Pancreas (tissue), 10 donors: ENCODE data around the gene ACOX3. TPM values are rescaled to one million over a fixed set of nuclear protein-coding genes. Genes with fewer than 3 reads are reported as not detected.

ENCODE experiments used
- ATAC-seq, 4 donors: fragments of 200-7000 bp; cut with Tn5 transposase; one replicate each; pipeline versions ENCODE4 v1.8.0 to v1.9.1; 2020; ENCODE audit warnings: mild to moderate bottlenecking in 4 of 4, moderate library complexity in 4 of 4
- DNase-seq, 6 donors: peaks; one replicate each; pipeline ENCODE4 v3.0.0-alpha.2; 2020
- FAIRE-seq: peaks from 2 replicates; lab custom pipeline; 2012; peaks lifted over from hg19 to GRCh38; lab: Jason Lieb, UNC
- H3K27ac ChIP-seq, 4 donors: fragments of 200-600 bp; sonication (generic); 1 replicate in 3 of 4; 2 replicates in 1 of 4; pipeline versions ENCODE4 v1.5.0 to v1.8.0; 2020
- H3K27me3 ChIP-seq, 4 donors: fragments of 200-600 bp; one replicate each; pipeline ENCODE4 v1.8.0; 2021
- H3K36me3 ChIP-seq, 3 donors: fragments of 200-600 bp; sonication (generic) in 1 of 3; one replicate each; pipeline versions ENCODE4 v1.5.0 to v1.8.0; 2020 to 2021
- H3K4me1 ChIP-seq, 3 donors: fragments of 200-600 bp; one replicate each; pipeline ENCODE4 v1.8.0; 2021
- H3K4me3 ChIP-seq, 4 donors: fragments of 200-600 bp; sonication (generic) in 2 of 4; one replicate each; pipeline versions ENCODE4 v1.5.0 to v1.8.0; 2020 to 2021
- H3K9me3 ChIP-seq, 4 donors: fragments of 200-600 bp; one replicate each; pipeline ENCODE4 v1.8.0; 2021
- WGBS, 2 donors: extraction: QIAGEN DNeasy Blood & Tissue Kit; methylation state at CpG; one replicate each; pipeline ENCODE4 v1.1.7; 2013; 5-methylcytosine and 5-hydroxymethylcytosine counted together
- intact Hi-C, 3 donors: fragments of 100-400 bp; cut with DNase I; formaldehyde crosslinking; loops; one replicate each; pipeline versions ENCODE4 v1.11.1 to v1.14.2; 2022
- polyA plus RNA-seq, 2 donors: library from polyadenylated mRNA; stranded (reverse); fragments of 200-250 nt; gene quantifications; one replicate each; pipeline ENCODE4 v1.2.3, GENCODE V29; 2013
- total RNA-seq, 6 donors: library from RNA; stranded (reverse); fragmentation: NEBNext Ultra II Directional in 4 of 6; extraction: Animal tissue kit (Norgen Biotek cat#: 25700) in 4 of 6; gene quantifications; one replicate each; pipeline versions ENCODE4 v1.2.1 to v1.2.4, GENCODE V29; 2021 to 2023
- TF ChIP-seq, protein P1 (sequence below), 4 donors: fragments of 200-600 bp; sonication (generic) in 3 of 4; IDR thresholded peaks; one replicate each; pipeline versions ENCODE4 v1.5.0 to v1.8.0; 2021; ENCODE audit warnings: antibody characterized with exemption in 4 of 4
- donor health status: healthy with polysubstance abuse.
- donor health status: DM: no; HTN: no; CAD: no; lungs with moderate emphysema.
- donor health status: DM: no; HTN: no; CAD: no.
- donor health status: control.
- donor health status: control.
- donor health status: Bipolar disorder and iron deficiency.
- donor health status: DM: yes; HTN: yes; CAD: no.
- donor health status: DM: no; HTN: no; CAD: no.
- donor health status: DM: no; HTN: no; CAD: no.
- donor health status: DM: yes; HTN: yes; CAD: no.

Gene ACOX3
- total and polyA plus RNA-seq, 8 donors = 16.1 to 24.8 (median 18.6) TPM

DNA sequence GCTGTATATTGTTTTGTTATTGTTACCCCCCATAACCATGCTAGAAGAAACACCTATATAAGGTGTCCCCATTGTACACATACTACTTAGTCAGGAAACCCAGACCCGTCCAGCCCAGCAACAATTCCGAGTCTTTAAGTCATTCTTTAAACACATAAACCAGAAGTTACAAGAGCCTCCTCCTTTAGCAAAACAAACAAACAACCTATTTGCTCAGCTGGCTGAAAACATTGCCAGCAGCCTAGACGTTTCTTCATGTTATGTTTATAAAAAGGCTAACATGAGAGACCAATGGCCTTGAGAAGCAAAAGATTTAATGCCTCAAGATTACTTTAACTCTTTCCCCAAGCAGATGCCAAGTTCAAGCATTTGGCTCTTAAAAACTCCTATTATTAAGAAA is 1.4 kb downstream of the ACOX3 start:
- Histone ChIP-seq H3K27me3 (no peaks in the 10 kb centered on the region), H3K9me3 (no peaks in the 10 kb centered on the region), H3K27ac (peak overlapping the region; percentile 86 to 97 (median 96)), H3K36me3 (no peaks in the 10 kb centered on the region), H3K4me1 (peaks cover 14 to 41% (median 25%) of the 10 kb centered on the region in 3 donors), H3K4me3 (peak overlapping the region in 3 of 4 donors; percentile 64 to 100 (median 99))
- intact Hi-C loops = no loop called here
- 16 to 17% methylated on average over 3 of the region's 3 CpGs for WGBS, 2 donors
- ATAC-seq (peak; percentile 23 to 56 (median 52)), DNase-seq (peak in 4 of 6 donors; percentile 61 to 78 (median 68)), FAIRE-seq (no peak)
- TF ChIP-seq, protein P1, sequence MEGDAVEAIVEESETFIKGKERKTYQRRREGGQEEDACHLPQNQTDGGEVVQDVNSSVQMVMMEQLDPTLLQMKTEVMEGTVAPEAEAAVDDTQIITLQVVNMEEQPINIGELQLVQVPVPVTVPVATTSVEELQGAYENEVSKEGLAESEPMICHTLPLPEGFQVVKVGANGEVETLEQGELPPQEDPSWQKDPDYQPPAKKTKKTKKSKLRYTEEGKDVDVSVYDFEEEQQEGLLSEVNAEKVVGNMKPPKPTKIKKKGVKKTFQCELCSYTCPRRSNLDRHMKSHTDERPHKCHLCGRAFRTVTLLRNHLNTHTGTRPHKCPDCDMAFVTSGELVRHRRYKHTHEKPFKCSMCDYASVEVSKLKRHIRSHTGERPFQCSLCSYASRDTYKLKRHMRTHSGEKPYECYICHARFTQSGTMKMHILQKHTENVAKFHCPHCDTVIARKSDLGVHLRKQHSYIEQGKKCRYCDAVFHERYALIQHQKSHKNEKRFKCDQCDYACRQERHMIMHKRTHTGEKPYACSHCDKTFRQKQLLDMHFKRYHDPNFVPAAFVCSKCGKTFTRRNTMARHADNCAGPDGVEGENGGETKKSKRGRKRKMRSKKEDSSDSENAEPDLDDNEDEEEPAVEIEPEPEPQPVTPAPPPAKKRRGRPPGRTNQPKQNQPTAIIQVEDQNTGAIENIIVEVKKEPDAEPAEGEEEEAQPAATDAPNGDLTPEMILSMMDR (IDR thresholded peaks at IDR 0.05) = no peak

DNA sequence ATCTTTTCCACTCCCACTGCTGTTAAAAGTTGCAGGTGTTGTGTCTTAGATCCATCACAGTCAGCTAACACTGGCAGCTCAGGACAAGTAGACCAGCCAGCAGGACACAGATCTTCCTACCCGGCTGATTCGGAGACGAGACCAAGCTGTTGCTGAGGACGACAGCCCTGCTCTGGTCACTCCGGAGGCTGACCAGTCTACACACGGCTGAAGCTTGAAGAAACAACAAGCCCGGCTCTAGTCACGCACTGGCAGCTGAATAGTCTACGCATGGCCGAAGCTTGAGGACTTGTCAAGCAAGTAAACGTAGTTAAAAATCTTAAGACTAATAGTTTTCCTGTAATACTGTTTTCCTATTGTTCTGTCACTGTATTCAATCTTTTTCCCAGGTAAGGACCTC is 1.8 kb downstream of the ACOX3 start:
- 45 to 47% methylated on average over 11 of the region's 11 CpGs for WGBS, 2 donors
- no peaks in the 10 kb centered on the region for H3K27me3 ChIP-seq
- H3K4me1 ChIP-seq = peaks cover 14 to 41% (median 25%) of the 10 kb centered on the region in 3 donors
- intact Hi-C loops = no loop called here
- TF ChIP-seq, protein P1 (IDR thresholded peaks at IDR 0.05) = no peak
- peak overlapping the region; percentile 86 to 97 (median 96) for H3K27ac ChIP-seq
- H3K36me3 ChIP-seq = no peaks in the 10 kb centered on the region
- FAIRE-seq (no peak), ATAC-seq (peak in 2 of 4 donors; percentile 1 to 16), DNase-seq (no peak)
- H3K9me3 ChIP-seq = no peaks in the 10 kb centered on the region
- peak overlapping the region in 2 of 4 donors; percentile 9 to 64 for H3K4me3 ChIP-seq

DNA sequence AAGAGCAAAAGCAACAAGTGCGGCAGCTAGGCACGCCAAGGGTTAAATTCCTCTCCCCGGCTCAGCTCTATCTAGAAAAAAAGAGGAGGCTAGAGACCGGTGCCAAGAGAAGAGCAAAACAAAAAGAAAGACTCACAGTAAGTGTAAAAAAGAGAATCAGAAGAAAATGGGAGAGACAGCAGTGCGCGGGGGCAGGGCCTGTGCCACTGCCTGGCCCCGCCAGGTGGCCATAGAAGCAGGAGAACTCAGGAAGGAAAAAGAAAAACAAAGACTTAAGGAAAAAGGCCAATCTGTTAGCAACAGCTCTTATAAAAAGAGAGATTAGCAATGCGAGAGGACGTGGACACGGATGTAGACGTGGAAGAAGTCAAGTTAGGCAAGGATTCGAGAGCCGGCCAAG is 3.2 kb downstream of the ACOX3 start:
- no peak for FAIRE-seq
- TF ChIP-seq, protein P1 (IDR thresholded peaks at IDR 0.05) = peak in 2 of 4 donors; percentile 7 to 15
- H3K27ac ChIP-seq = peak overlapping the region; percentile 40 to 97 (median 77)
- H3K4me3 ChIP-seq = peak overlapping the region in 1 of 4 donors; percentile 22
- no peaks in the 10 kb centered on the region for H3K9me3 ChIP-seq
- H3K36me3 ChIP-seq = no peaks in the 10 kb centered on the region
- peaks cover 14 to 32% (median 18%) of the 10 kb centered on the region in 3 donors for H3K4me1 ChIP-seq
- no peaks in the 10 kb centered on the region for H3K27me3 ChIP-seq
- intact Hi-C loops = no loop called here
- DNase-seq = no peak
- 25 to 35% methylated on average over 13 of the region's 13 CpGs for WGBS, 2 donors
- peak in 2 of 4 donors; percentile 14 to 31 for ATAC-seq

DNA sequence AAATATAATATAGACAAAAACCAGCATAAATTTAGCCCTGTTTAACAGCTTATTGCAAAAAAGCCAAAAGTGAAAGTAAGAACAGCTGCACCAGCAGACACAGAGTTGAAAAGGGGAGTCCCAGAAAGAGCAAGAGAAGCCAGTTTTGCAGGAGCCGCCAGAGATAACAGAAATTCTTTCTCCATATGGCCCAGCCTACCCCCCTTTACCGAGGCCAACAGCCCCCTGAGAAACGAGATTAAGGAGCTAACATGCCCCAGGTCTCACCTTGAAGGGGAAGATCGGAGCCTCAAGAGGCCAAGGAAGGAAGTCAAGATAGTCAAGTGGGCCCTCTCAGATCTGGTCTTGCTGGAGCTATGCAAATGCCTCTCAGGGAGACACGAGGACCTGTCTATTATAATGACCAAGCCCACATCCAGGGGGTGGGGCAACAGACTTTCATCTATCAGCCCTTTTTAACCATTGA is 4.8 kb downstream of the ACOX3 start:
- FAIRE-seq = no peak
- intact Hi-C loops = no loop called here
- Histone ChIP-seq H3K4me1 (peaks cover 8 to 28% (median 14%) of the 10 kb centered on the region in 3 donors), H3K4me3 (peak overlapping the region in 3 of 4 donors; percentile 7 to 25 (median 13)), H3K36me3 (no peaks in the 10 kb centered on the region), H3K9me3 (no peaks in the 10 kb centered on the region), H3K27ac (peak overlapping the region in 3 of 4 donors; percentile 12 to 60 (median 15)), H3K27me3 (no peaks in the 10 kb centered on the region)
- TF ChIP-seq, protein P1 (IDR thresholded peaks at IDR 0.05) = no peak
- no peak for DNase-seq
- WGBS, 2 donors = 1 to 8% methylated on average over 5 of the region's 5 CpGs
- no peak for ATAC-seq
